ENCODE results near the gene TULP4. TPM values are rescaled to one million over a fixed set of nuclear protein-coding genes. Genes with fewer than 3 reads are reported as not detected.

The TULP4 gene
- total and polyA plus RNA-seq, 8 donors = 18.6 to 86.8 (median 21.7) TPM

- intact Hi-C loops (cut with DNase I) = no loop called here
- Histone ChIP-seq H3K27me3 (no peaks in the 10 kb centered on the region), H3K4me3 (no peak overlapping the region), H3K27ac (no peak overlapping the region), H3K9me3 (no peaks in the 10 kb centered on the region), H3K4me1 (no peaks in the 10 kb centered on the region), H3K36me3 (no peaks in the 10 kb centered on the region)
- no peak for ATAC-seq
- TF ChIP-seq CTCF (IDR thresholded peaks at IDR 0.05) = no peak
- no peak for DNase-seq
Observed at GRCh38 chr6:158422629-158423238, 110.5 kb downstream of the TULP4 start.

DNA sequence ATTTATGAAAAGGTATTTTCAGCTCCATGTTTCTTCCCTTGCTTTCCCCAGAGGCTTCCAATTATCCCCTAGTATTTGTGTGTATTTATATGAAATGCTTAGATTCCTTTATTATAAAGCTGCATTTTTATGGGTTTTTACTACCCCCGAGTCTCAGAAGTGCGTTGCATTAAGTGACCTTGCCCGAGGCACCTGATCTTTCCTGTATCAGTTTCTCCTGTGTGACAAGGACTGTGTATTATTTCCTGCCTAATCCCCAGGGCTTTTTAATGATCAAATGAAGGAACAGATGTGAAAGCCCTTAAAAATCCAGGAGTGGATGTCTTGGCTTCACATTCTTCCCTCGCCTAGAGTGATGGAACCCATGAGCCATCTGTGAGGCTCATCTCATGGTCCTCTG, 118.8 kb downstream of the TULP4 start:
- no peak for ATAC-seq
- no peak overlapping the region for H3K27ac ChIP-seq

DNA sequence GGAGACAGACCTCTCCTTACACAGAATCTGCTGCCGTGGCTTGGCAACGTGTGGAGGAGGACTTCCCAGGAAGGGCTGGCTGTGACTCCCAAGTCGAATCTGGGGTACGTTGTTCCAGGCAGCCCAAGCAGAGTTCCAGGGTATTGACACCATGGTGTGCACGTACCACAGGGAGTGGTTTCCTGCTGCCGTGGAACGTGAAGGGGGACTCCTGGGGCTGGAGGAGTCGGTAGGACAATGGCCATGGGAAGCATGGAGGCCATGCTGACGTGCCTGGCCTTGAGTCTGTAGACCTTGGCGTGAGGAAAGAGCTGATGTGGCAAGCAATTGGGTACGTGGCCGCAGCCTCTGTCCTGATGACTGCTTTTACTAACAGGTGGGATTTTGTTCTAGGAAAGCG, 119.3 kb downstream of the TULP4 start:
- intact Hi-C loops (cut with DNase I) = no loop called here
- DNase-seq (no peak), ATAC-seq (no peak)
- H3K27ac ChIP-seq = no peak overlapping the region
- no peaks in the 10 kb centered on the region for H3K9me3 ChIP-seq
- peaks cover 0 to 20% of the 10 kb centered on the region in 2 donors for H3K36me3 ChIP-seq
- no peaks in the 10 kb centered on the region for H3K27me3 ChIP-seq
- H3K4me3 ChIP-seq = no peak overlapping the region
- TF ChIP-seq CTCF (IDR thresholded peaks at IDR 0.05) = no peak
- no peaks in the 10 kb centered on the region for H3K4me1 ChIP-seq

More for the DNA sequence above, 118.8 kb downstream of the TULP4 start:
- Histone ChIP-seq H3K9me3 (no peaks in the 10 kb centered on the region), H3K36me3 (peaks cover 0 to 20% of the 10 kb centered on the region in 2 donors), H3K4me1 (no peaks in the 10 kb centered on the region), H3K27me3 (no peaks in the 10 kb centered on the region), H3K4me3 (no peak overlapping the region)
- DNase-seq = no peak
- TF ChIP-seq CTCF (IDR thresholded peaks at IDR 0.05) = no peak
- intact Hi-C loops (cut with DNase I) = no loop called here

GRCh38 chr6:158437571-158437970, 125.3 kb downstream of the TULP4 start:
- no peak for ATAC-seq
- no peak for TF ChIP-seq CTCF (IDR thresholded peaks at IDR 0.05)
- intact Hi-C loops (cut with DNase I) = no loop called here

GRCh38 chr6:158438226-158438625, 126.0 kb downstream of the TULP4 start:
- Histone ChIP-seq H3K27ac (no peak overlapping the region), H3K27me3 (no peaks in the 10 kb centered on the region), H3K4me1 (no peaks in the 10 kb centered on the region), H3K4me3 (no peak overlapping the region), H3K9me3 (no peaks in the 10 kb centered on the region), H3K36me3 (peaks cover 0 to 9% of the 10 kb centered on the region in 2 donors)
- no peak for TF ChIP-seq CTCF (IDR thresholded peaks at IDR 0.05)
- DNase-seq = no peak
- ATAC-seq = no peak
- intact Hi-C loops (cut with DNase I) = no loop called here

More at GRCh38 chr6:158437571-158437970, 125.3 kb downstream of the TULP4 start:
- Histone ChIP-seq H3K4me1 (no peaks in the 10 kb centered on the region), H3K27me3 (no peaks in the 10 kb centered on the region), H3K27ac (no peak overlapping the region), H3K4me3 (no peak overlapping the region), H3K9me3 (no peaks in the 10 kb centered on the region), H3K36me3 (peaks cover 0 to 9% of the 10 kb centered on the region in 2 donors)
- no peak for DNase-seq
